IPS-11a (cell line): ENCODE measurements around the gene NEDD8.

Experiments used
- H3K4me3 ChIP-seq: one replicate; pipeline ENCODE4 v1.5.1; 2013; ENCODE audit warnings: low read depth, low read length, control low read depth

The NEDD8 gene

GRCh38 chr14:24182110-24182882 is 49.9 kb downstream of the NEDD8 start:
- no peak overlapping the region for H3K4me3 ChIP-seq

- H3K4me3 ChIP-seq, result no peak overlapping the region
Observed at GRCh38 chr14:24181371-24182077, 50.6 kb downstream of the NEDD8 start.

- H3K4me3 ChIP-seq, result no peak overlapping the region
Observed at GRCh38 chr14:24179961-24180796, 52.0 kb downstream of the NEDD8 start.

- no peak overlapping the region for H3K4me3 ChIP-seq
Observed at GRCh38 chr14:24179294-24179960, 52.7 kb downstream of the NEDD8 start.

- H3K4me3 ChIP-seq, result no peak overlapping the region
Observed at GRCh38 chr14:24178399-24179178, 53.6 kb downstream of the NEDD8 start.

- H3K4me3 ChIP-seq, result no peak overlapping the region
Observed at GRCh38 chr14:24177891-24178290, 54.3 kb downstream of the NEDD8 start.

- H3K4me3 ChIP-seq, result no peak overlapping the region
Observed at GRCh38 chr14:24177041-24177825, 54.9 kb downstream of the NEDD8 start.

- H3K4me3 ChIP-seq, result no peak overlapping the region
Observed at GRCh38 chr14:24176599-24176998, 55.6 kb downstream of the NEDD8 start.

GRCh38 chr14:24172871-24173281 is 59.3 kb downstream of the NEDD8 start:
- no peak overlapping the region for H3K4me3 ChIP-seq

- H3K4me3 ChIP-seq, result peak overlapping the region; percentile 49
Observed at GRCh38 chr14:24172261-24172860, 59.8 kb downstream of the NEDD8 start.

GRCh38 chr14:24171422-24172260 is 60.5 kb downstream of the NEDD8 start, which contains the start of gene REC8:
Gene REC8, plus strand, starts transcription at chr14:24172080. Its CDS starts 473 bp downstream, at chr14:24172553.
- peak within 1 kb of the TSS; percentile 49 for H3K4me3 ChIP-seq

- H3K4me3 ChIP-seq, result no peak overlapping the region
Observed at GRCh38 chr14:24167469-24168114, 64.6 kb downstream of the NEDD8 start.
